ENCODE measurements around the gene IL17REL. TPM values are rescaled to one million over a fixed set of nuclear protein-coding genes. Genes with fewer than 3 reads are reported as not detected.

Gene IL17REL
- total RNA-seq, 4 donors from 2014 or later: not detected

- H3K4me3 ChIP-seq (ENCODE audit: low read depth, poor library complexity, severe bottlenecking): no peak overlapping the region
- WGBS, 2 donors: 4 to 5% methylated on average over 33 to 54 of the region's 91 CpGs
- intact Hi-C loops (cut with DNase I; ENCODE audit: low total_unique reads): no loop called here
- no peak for TF ChIP-seq POLR2A (IDR thresholded peaks at IDR 0.05)
- TF ChIP-seq, protein P1, sequence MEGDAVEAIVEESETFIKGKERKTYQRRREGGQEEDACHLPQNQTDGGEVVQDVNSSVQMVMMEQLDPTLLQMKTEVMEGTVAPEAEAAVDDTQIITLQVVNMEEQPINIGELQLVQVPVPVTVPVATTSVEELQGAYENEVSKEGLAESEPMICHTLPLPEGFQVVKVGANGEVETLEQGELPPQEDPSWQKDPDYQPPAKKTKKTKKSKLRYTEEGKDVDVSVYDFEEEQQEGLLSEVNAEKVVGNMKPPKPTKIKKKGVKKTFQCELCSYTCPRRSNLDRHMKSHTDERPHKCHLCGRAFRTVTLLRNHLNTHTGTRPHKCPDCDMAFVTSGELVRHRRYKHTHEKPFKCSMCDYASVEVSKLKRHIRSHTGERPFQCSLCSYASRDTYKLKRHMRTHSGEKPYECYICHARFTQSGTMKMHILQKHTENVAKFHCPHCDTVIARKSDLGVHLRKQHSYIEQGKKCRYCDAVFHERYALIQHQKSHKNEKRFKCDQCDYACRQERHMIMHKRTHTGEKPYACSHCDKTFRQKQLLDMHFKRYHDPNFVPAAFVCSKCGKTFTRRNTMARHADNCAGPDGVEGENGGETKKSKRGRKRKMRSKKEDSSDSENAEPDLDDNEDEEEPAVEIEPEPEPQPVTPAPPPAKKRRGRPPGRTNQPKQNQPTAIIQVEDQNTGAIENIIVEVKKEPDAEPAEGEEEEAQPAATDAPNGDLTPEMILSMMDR (IDR thresholded peaks at IDR 0.05): no peak
- DNase-seq (ENCODE audit: low spot score in 2 of 2): no peak
Measured at GRCh38 chr22:50014655-50015401, 2.3 kb upstream of the IL17REL start.

DNA sequence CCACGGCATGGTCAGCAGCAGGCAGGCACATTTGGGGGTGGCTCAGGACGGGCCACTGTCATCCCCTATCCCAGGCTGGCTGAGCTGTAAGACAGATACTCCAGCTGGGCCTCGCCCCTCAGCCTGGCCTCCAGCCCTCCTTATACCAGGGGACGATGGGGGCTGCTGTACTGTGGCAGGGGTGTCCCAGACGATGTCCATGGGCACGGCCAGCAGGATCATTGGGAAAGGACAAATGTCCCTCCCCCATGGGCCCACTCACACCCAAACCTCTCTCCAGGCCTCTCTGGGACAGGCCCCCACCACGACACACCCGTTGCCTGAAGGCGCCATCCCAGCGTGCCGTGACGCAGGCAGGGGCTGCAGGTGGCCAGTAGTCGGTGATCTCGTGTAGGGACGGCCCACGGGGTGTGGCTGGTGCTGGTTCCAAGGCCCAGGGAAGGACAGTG is 1.5 kb upstream of the IL17REL start:
- intact Hi-C loops (cut with DNase I; ENCODE audit: low total_unique reads): no loop called here
- no peak for TF ChIP-seq POLR2A (IDR thresholded peaks at IDR 0.05)
- TF ChIP-seq, protein P1 (IDR thresholded peaks at IDR 0.05): no peak
- no peak overlapping the region for H3K4me3 ChIP-seq (ENCODE audit: low read depth, poor library complexity, severe bottlenecking)
- 49% methylated on average over 14 to 15 of the region's 16 CpGs for WGBS, 2 donors
- no peak for DNase-seq (ENCODE audit: low spot score in 2 of 2)

DNA sequence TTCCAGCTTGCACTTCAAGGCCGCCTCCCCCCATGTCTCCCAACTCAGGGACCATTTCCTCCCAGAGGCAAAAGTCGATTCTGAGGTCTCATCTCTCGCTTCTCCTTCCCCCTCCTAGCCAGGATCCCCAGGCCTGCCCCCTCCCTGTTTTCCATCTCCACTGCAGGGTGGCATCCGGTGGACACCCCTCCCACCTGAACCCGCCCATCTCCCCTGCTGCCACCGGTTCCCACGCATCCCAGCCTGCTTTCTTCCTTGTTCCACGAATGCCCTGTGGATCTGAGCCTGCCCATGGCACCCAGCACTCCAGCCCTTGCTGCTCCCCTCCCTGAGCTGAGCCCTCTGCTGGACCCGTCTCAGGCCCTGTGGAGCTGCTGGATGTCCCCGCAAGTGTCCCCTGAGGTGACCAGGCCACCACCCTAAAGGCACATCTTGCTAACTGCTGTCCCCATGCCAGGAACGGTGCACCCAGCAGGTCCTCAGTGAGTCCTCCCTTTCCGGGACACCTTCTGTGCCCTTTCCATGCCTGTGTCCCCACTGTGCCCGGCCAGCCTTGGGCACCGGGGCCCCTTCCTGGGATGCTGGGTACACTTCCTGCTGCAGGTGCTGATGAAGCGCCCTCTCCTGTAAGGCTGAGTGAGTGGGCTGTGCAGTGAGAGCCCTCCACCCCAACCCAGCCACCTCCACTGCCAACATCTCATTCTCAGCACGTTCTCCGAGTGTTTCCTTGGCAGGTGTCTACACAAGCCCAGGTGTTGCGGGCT is 936 bp downstream of the IL17REL start:
- DNase-seq (ENCODE audit: low spot score in 2 of 2): no peak
- H3K4me3 ChIP-seq (ENCODE audit: low read depth, poor library complexity, severe bottlenecking): no peak overlapping the region
- TF ChIP-seq POLR2A (IDR thresholded peaks at IDR 0.05): no peak
- TF ChIP-seq, protein P1 (IDR thresholded peaks at IDR 0.05): no peak
- WGBS, 2 donors: 36 to 41% methylated on average over 16 to 18 of the region's 18 CpGs
- intact Hi-C loops (cut with DNase I; ENCODE audit: low total_unique reads): no loop called here

DNA sequence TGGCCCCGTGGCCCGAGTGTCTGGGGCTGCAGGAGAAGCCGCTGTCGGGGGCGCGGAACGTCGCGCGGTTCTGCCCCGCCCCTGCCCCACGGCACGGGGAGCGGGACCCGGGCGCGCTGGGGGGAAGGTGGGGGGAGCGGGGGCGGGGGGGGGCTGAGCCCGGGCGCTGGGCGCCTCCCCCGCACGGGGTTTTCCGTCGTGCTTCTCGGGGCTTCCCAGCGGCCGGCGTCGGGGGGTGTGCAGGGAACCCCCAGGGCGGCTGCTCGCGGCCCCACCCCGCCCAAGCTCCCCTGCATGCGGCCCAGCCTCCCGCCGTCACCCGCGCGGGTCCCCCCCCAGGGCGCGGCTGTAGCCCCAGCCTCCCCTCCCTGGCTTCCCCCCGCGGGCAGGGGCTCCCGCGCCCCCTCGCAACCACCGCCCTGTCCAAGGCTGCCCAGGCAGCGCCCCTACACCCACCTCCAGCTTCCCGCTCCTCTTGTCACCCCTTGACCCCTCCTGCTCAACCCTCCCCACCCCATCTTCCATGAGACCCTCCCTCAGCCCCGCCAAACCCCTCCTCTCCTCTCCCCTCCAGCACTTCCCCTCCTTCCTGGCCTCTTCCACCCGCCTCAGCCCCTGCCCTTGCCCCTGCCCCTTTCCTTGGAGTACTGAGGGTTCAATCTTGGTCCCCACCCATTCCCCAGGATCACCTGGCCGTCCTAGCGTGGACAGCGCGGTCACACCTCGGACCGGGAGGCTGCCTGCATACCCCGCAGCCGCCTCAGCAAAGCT is 1.7 kb downstream of the IL17REL start:
- no peak overlapping the region for H3K4me3 ChIP-seq (ENCODE audit: low read depth, poor library complexity, severe bottlenecking)
- TF ChIP-seq, protein P1 (IDR thresholded peaks at IDR 0.05): no peak
- no peak for TF ChIP-seq POLR2A (IDR thresholded peaks at IDR 0.05)
- WGBS, 2 donors: 8 to 10% methylated on average over 21 to 28 of the region's 61 CpGs
- intact Hi-C loops (cut with DNase I; ENCODE audit: low total_unique reads): no loop called here
- no peak for DNase-seq (ENCODE audit: low spot score in 2 of 2)

DNA sequence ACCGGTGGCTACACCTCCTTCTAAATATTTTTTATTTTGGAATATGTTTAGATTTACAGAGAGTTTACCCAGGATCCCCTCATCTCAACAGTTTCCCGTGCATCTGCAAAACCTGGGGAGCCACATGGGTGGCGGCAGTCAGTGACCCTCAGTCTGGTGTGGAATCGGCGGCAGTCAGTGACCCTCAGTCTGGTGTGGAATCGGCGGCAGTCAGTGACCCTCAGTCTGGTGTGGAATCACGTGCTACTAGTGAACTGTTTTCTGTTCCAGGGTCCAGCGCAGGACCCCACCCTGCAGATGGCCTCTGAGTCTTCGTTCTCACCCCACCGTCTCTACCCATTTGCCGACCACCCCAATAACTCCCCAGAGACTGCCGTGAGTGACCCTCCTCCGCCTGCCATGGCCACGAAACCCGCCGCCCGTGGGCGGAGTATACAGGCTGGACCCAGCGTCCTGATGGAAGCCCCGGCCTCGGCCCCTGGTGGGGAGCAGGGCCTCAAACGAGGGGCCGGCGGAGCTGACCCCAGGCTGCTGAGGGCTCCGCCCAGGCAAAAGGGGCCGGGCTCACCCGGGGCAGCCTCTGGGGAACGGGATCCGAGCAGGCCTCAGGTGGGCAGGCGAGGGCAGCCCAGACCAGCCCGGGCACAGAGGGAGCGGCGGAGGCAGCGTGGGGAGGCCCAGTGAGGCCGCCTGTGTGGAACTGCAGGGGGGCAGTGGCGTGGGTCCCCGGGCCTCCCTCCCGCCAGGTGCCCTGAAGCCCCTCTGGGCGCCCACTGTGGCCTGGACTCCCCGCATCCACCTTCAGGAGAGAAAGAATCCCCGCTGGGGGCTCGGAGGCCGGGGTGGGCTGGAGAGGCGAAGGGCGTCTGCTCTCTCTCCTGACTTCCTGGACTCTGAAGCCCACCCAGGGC is 2.5 kb downstream of the IL17REL start:
- 56 to 69% methylated on average over 38 to 44 of the region's 46 CpGs for WGBS, 2 donors
- H3K4me3 ChIP-seq (ENCODE audit: low read depth, poor library complexity, severe bottlenecking): no peak overlapping the region
- no peak for TF ChIP-seq POLR2A (IDR thresholded peaks at IDR 0.05)
- TF ChIP-seq, protein P1 (IDR thresholded peaks at IDR 0.05): no peak
- DNase-seq (ENCODE audit: low spot score in 2 of 2): peak in 1 of 2 donors; percentile 83
- intact Hi-C loops (cut with DNase I; ENCODE audit: low total_unique reads): no loop called here

Data from lower leg skin (tissue), 4 donors.